ENCODE results near the gene MYMK. TPM values are rescaled to one million over a fixed set of nuclear protein-coding genes. Genes with fewer than 3 reads are reported as not detected.
"Not testable (repeated sequence)": the region's sequence is repeated elsewhere in the genome, so short reads cannot be mapped to it uniquely, and the experiment has no call there.

Gene MYMK
- total RNA-seq, 4 donors from 2014 or later, result not detected

GRCh38 chr9:133566817-133567216, 42.1 kb upstream of the MYMK start:
- 88% methylated on average over 3 of the region's 17 CpGs; no CpG with 5 or more reads in 1 of the 2 donors for WGBS, 2 donors
- Histone ChIP-seq H3K27ac (no peak overlapping the region), H3K4me1 (peaks cover 6 to 25% (median 16%) of the 10 kb centered on the region in 3 donors), H3K27me3 (peaks cover 0 to 24% (median 0%) of the 10 kb centered on the region in 4 donors), H3K4me3 (no peak overlapping the region), H3K9me3 (no peaks in the 10 kb centered on the region), H3K36me3 (no peaks in the 10 kb centered on the region)
- intact Hi-C loops (cut with DNase I), result no loop called here
- no peak for DNase-seq
- no peak for TF ChIP-seq POLR2A (IDR thresholded peaks at IDR 0.05)
- TF ChIP-seq, protein P1, sequence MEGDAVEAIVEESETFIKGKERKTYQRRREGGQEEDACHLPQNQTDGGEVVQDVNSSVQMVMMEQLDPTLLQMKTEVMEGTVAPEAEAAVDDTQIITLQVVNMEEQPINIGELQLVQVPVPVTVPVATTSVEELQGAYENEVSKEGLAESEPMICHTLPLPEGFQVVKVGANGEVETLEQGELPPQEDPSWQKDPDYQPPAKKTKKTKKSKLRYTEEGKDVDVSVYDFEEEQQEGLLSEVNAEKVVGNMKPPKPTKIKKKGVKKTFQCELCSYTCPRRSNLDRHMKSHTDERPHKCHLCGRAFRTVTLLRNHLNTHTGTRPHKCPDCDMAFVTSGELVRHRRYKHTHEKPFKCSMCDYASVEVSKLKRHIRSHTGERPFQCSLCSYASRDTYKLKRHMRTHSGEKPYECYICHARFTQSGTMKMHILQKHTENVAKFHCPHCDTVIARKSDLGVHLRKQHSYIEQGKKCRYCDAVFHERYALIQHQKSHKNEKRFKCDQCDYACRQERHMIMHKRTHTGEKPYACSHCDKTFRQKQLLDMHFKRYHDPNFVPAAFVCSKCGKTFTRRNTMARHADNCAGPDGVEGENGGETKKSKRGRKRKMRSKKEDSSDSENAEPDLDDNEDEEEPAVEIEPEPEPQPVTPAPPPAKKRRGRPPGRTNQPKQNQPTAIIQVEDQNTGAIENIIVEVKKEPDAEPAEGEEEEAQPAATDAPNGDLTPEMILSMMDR (IDR thresholded peaks at IDR 0.05), result no peak

GRCh38 chr9:133566382-133566781, 41.6 kb upstream of the MYMK start:
- H3K27ac ChIP-seq, result peak overlapping the region in 3 of 4 donors; percentile 50 to 88 (median 77)

DNA sequence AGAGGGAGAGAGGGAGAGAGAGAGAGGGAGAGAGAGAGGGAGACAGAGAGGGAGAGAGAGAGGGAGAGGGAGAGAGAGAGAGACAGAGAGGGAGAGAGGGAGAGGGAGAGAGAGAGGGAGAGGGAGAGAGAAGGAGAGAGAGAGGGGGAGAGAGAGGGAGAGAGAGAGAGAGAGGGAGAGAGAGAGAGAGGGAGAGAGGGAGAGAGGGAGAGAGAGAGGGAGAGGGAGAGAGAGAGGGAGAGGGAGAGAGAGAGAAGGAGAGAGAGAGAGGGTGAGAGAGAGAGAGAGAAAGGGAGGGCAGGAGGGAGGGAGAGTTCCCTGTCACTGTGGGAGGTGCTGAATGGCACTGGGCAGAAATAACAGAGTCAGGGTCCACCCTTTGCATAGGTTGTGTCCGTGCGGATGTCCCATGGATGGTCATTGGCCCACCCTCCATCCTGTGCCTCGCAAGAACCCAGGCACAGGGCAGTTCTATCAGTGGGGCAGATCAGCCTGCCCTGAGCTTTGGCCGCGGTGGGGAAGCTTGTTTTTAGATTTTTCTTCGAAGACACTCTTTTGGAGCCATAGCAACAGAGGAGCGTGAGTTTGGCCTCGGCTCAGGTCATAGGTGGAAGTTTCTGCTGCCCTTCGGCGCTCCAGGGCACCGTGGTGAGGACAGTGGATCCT, 39.8 kb upstream of the MYMK start:
- intact Hi-C loops (cut with DNase I), result no loop called here
- TF ChIP-seq POLR2A (IDR thresholded peaks at IDR 0.05), result no peak
- TF ChIP-seq, protein P1 (IDR thresholded peaks at IDR 0.05), result peak in 1 of 6 experiments; percentile 32
- Histone ChIP-seq H3K27me3 (peaks cover 0 to 29% (median 0%) of the 10 kb centered on the region in 4 donors), H3K4me1 (peaks cover 11 to 43% (median 16%) of the 10 kb centered on the region in 3 donors), H3K36me3 (no peaks in the 10 kb centered on the region), H3K9me3 (no peaks in the 10 kb centered on the region), H3K27ac (peak overlapping the region; percentile 50 to 88 (median 66)), H3K4me3 (no peak overlapping the region)
- no peak for DNase-seq
- WGBS, 2 donors, result 62 to 82% methylated on average over 6 to 8 of the region's 11 CpGs

More at GRCh38 chr9:133566382-133566781, 41.6 kb upstream of the MYMK start:
- H3K4me1 ChIP-seq, result peaks cover 6 to 25% (median 16%) of the 10 kb centered on the region in 3 donors
- no peaks in the 10 kb centered on the region for H3K9me3 ChIP-seq
- peaks cover 0 to 23% (median 0%) of the 10 kb centered on the region in 4 donors for H3K27me3 ChIP-seq
- H3K4me3 ChIP-seq, result no peak overlapping the region
- intact Hi-C loops (cut with DNase I), result no loop called here
- no peaks in the 10 kb centered on the region for H3K36me3 ChIP-seq
- WGBS, 2 donors, result 88 to 92% methylated on average over 5 to 9 of the region's 14 CpGs
- TF ChIP-seq, protein P1 (IDR thresholded peaks at IDR 0.05), result no peak
- no peak for TF ChIP-seq POLR2A (IDR thresholded peaks at IDR 0.05)
- no peak for DNase-seq

- H3K4me3 ChIP-seq; H3K9me3 ChIP-seq; H3K36me3 ChIP-seq; intact Hi-C loops (cut with DNase I); DNase-seq: not testable (repeated sequence)
- Histone ChIP-seq H3K4me1 (peaks cover 12 to 48% (median 19%) of the 10 kb centered on the region in 3 donors), H3K27me3 (peaks cover 0 to 29% (median 0%) of the 10 kb centered on the region in 4 donors), H3K27ac (peak overlapping the region in 1 of 4 donors; percentile 54)
- TF ChIP-seq, protein P1 (IDR thresholded peaks at IDR 0.05), result peak in 1 of 6 experiments; percentile 35
Observed at GRCh38 chr9:133563814-133564213, 39.1 kb upstream of the MYMK start.

- peaks cover 0 to 29% (median 0%) of the 10 kb centered on the region in 4 donors for H3K27me3 ChIP-seq
- peaks cover 16 to 53% (median 23%) of the 10 kb centered on the region in 3 donors for H3K4me1 ChIP-seq
- no peak for DNase-seq
- TF ChIP-seq, protein P1 (IDR thresholded peaks at IDR 0.05), result no peak
- TF ChIP-seq POLR2A (IDR thresholded peaks at IDR 0.05), result no peak
- H3K36me3 ChIP-seq, result no peaks in the 10 kb centered on the region
- H3K9me3 ChIP-seq, result no peaks in the 10 kb centered on the region
- 5 to 11% methylated on average over 4 to 6 of the region's 14 CpGs for WGBS, 2 donors
- peak overlapping the region in 2 of 4 donors; percentile 54 to 63 for H3K27ac ChIP-seq
- intact Hi-C loops (cut with DNase I), result no loop called here
- peak overlapping the region in 1 of 4 donors; percentile 12 for H3K4me3 ChIP-seq
Observed at GRCh38 chr9:133563291-133563796, 38.6 kb upstream of the MYMK start.

Data from esophagus squamous epithelium (tissue), 5 donors.